ENCODE measurements around the gene MTIF2. TPM values are rescaled to one million over a fixed set of nuclear protein-coding genes. Genes with fewer than 3 reads are reported as not detected.
A peak's percentile ranks its signal among the peaks of the same experiment; 100 is the strongest.
"Not testable (repeated sequence)": the region's sequence is repeated elsewhere in the genome, so short reads cannot be mapped to it uniquely, and the experiment has no call there.

Gene MTIF2
- total RNA-seq, 1 donor from 2014 or later = 29.9 TPM

GRCh38 chr2:55241582-55241981, 27.4 kb downstream of the MTIF2 start:
- DNase-seq (ENCODE audit: low spot score) = not testable (repeated sequence)

DNA sequence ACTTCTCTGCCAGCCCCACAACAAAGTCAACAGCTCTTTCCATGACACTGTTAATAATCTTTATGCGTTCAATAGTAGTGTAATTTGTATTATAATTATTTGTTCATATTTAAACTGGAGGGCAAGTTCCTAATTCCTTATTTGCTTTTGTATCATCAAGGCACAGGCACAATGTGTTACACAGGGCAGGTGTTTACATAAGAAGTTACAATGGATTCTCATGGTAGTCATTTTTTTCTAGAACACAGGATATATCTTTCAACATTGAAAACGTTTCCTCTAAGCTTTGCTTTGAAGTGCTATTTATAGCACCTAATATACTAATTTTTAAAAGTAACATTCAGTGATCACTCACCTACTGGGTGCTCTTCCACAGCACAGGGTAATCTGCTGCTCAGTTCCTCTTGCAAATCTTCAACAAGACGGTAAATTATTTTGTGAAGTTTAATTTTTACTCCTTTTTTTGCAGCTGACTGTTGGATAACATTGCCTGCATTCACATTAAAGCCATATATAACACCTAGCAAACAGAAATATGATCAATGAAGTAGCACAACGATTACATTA, 29.3 kb downstream of the MTIF2 start:
- no peak for DNase-seq (ENCODE audit: low spot score)

- DNase-seq (ENCODE audit: low spot score) = no peak
Measured at GRCh38 chr2:55236992-55237543, 32.0 kb downstream of the MTIF2 start.

- DNase-seq (ENCODE audit: low spot score) = no peak
Measured at GRCh38 chr2:55235724-55236538, 33.1 kb downstream of the MTIF2 start.

GRCh38 chr2:55233658-55233940, 35.4 kb downstream of the MTIF2 start:
- no peak for DNase-seq (ENCODE audit: low spot score)

DNA sequence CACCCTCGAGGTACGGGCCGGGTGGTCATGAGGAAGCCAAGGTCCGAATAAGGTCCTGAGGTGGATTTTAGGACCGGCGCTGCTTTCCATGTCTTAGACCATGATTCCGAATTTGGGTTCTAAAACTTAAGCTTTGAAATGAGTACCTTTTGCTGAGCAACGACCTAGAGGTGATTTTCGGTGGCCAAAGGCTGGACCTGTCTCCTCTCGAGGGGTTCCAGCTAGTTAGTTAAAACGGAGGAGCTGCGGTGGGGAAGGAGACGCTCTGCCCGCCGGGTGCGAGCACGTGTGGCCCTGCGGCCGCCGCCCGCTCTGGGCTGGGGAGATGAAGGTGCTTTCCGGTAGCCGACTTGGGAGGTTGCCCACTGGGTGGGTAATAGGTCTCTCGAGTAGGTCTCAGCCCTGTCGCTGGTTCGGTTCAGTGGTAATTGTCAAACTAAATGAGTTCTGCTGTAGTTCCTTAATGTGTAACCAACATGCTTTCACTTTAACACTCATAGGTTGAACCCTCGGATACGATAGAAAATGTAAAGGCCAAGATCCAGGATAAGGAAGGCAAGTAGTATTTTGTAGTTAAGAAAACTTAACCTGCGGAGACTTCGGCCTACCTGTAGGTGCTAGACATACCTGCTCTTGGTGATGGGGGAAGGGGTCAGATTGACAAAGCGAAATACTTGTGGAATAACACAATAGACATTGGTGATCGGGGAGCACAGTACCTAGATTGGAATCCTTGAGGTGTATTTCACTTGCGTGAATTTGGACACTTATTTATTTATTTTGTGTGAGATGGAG, 36.0 kb downstream of the MTIF2 start:
- DNase-seq (ENCODE audit: low spot score) = no peak

DNA sequence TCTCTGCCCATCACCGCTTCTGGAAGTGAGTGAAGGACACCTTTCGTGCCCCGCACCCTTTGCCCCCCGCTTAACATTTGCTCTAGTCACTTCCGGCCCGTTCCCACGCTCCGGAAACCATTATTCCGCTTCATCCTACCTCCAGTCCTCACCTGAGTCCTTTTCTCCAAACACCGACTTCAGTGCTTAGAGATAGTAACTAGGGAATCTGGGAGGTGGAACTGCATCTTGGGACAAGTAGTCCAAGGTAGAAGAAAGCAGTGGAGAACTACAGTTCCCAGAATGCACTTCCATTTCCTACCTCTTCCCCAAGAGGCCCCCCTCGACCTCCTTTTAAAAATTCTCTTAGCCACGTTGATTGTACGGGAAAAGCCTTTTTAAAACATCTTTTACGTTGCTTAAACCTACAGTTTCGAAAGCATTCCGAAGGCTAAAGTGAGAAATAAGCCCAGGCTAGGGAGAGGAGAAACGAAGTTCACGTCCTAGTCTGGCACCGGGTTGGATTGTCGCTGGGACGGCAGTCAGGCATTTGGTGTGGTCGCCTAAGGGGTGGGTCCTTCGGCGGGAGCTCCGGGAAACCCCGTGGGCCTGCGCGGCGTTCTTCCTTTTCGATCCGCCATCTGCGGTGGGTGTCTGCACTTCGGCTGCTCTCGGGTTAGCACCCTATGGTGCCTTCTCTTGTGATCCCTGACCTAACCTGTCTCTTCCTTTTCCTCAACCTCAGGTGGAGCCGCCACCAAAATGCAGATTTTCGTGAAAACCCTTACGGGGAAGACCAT, 36.8 kb downstream of the MTIF2 start, which contains the start of the genes CLHC1 and RPS27A:
Gene CLHC1, minus strand, starts transcription at position 210 of the 779 bp plus-strand sequence. CDS start 9,882 bp downstream, outside the sequence.
Gene RPS27A, plus strand, starts transcription at position 605 of the 779 bp plus-strand sequence. Its CDS starts 137 bp downstream, at position 742.
- DNase-seq (ENCODE audit: low spot score) = peak; percentile 93

GRCh38 chr2:55231546-55232083, 37.4 kb downstream of the MTIF2 start:
- DNase-seq (ENCODE audit: low spot score) = no peak

DNA sequence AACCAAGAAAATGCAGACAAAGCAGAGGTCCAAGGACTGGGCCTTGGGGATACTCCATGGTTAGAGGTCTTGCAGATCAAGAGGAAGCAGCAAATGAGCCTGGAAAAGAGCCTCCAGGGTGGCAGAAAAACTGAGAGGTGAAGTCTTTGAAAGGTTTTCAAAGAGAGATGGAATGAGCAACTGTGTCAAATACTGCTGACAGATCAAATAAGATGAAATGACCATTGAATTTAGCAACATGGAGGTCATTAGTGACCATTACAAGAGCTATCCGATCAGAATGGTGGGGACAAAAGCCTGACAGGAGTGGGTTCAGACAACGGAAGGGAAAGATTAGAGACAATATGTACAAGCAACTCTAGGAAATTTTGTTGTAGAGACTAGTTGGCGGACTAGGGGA, 38.5 kb downstream of the MTIF2 start:
- no peak for DNase-seq (ENCODE audit: low spot score)

DNA sequence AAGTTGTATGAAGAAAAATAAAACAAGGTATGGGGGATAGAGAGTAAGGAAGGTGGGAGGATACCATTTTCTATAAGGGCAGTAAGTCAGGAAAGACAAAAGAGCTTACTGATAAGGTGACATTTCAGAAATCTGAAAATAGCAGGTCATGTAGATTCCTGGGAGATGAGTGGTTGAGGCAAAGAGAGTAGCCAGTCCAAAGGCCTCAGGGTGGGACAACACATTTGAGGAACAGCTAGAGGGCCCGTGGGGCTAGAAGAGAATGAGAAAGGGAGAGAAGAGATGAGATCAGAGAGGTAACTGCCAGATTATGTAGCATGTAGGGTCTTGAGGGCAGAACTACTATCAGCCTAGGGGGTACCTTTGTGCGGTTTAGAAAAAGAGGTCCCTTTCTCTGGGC, 39.8 kb downstream of the MTIF2 start:
- DNase-seq (ENCODE audit: low spot score) = no peak

DNA sequence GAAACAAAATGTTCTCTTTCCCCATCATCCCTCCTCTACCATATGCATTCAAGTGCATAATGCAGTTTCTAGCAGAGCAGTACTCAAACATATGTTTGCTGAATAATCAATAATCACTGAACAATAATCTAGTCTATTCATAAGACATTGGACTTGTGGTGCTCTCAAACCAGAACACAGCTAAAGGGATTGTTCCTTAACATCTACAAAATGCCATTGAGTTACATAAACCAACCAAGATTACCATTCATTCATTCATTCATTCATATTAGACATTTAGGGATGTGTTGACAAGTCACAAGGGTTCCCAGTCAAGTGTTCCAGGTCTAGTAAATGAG, 40.8 kb downstream of the MTIF2 start:
- no peak for DNase-seq (ENCODE audit: low spot score)

DNA sequence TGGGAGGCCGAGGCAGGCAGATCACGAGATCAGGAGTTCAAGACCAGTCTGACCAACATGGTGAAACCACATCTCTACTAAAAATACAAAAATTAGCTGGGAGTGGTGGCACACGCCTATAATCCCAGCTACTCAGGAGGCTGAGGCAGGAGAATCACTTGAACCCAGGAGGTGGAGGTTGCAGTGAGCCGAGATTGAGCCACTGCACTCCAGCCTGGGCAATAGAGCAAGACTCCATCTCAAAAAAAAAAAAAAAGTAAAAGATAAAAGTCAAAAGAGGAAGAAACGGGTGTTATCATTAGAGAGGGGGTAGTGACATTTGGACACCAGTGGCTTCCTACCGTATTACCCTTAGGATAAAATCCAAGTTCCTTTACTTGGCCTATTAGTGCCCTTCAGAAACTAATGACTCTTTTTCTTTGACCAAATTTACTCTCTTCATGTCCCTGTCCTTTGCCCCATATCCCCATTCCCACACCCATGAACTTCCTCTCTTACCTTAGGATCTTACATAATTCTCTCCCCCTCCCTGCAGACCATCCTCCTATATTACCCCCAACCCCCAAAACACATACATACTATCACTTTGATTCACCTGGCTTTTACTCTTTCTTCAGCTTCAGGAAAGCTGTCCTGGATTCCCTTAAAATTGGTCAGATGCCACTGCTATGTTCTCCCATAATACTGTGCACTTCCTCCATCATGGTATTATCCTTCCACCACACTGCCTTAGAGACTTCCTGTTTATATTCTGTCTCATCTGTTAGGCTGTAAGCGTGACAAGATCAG, 41.4 kb downstream of the MTIF2 start:
- DNase-seq (ENCODE audit: low spot score) = not testable (repeated sequence)

GRCh38 chr2:55225481-55226020, 43.5 kb downstream of the MTIF2 start:
- DNase-seq (ENCODE audit: low spot score) = no peak

DNA sequence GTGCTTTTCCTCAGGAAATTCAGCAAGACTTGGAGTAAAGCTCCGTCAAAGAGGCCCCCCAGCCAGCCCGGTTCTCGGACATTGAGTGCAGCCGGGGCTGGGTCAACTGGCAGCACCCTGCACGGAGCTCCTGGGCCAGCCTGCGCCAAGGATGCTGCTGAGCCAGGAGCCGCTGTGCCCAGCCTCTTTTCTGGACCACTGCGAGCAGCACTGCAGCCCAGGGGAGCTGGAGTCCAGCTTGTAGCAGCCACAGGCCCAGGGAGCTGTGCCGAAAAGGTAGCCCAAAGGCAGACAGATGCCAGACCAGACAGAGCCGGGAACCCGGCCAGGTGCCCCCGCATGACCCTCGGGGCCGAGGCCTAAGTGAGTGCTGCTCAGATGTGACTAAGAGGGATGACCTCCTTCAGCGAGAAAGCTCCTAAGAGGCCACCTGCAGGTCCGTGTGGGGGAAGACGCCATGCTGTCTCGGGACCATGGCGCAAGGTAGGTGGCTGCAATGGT, 44.2 kb downstream of the MTIF2 start:
- no peak for DNase-seq (ENCODE audit: low spot score)

DNA sequence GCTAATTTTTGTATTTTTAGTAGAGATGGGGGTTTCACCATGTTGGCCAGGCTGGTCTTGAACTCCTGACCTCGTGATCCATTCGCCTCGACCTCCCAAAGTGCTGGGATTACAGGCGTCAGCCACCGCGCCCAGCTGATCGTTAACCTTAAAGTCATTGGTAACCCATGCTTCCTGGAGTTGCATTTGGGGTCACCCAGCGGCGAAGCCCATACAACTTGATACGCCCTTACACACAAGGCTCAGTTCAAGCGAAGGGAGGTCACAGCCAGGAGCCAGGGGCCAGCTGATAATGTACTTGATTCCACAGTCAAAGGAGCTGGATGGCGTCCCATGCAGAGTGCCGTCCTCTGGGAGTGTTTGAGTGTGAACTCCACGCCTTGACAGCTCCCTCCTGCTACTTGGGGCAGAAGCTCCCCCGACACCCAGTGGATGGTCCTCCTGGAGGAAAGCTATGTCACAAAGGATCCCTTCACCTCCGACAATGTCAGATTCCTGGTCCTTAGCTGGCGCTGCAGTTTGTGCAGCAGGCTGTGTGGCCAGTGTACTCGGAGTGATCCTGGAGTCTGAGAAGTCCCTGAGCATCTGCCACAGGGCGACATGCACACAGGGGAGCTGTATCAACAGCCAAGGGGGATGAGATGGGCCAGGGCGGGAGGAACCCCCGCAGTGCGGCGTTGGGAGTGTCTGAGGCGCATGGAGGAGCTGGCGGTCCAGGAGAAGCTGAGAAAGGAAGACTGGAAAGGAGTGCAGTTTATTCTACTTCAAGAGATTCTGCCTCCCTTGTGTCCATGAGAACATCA, 44.9 kb downstream of the MTIF2 start:
- DNase-seq (ENCODE audit: low spot score) = no peak

- no peak for DNase-seq (ENCODE audit: low spot score)
Measured at GRCh38 chr2:55213822-55214221, 55.2 kb downstream of the MTIF2 start.

GRCh38 chr2:55204950-55205349, 64.1 kb downstream of the MTIF2 start:
- no peak for DNase-seq (ENCODE audit: low spot score)

DNA sequence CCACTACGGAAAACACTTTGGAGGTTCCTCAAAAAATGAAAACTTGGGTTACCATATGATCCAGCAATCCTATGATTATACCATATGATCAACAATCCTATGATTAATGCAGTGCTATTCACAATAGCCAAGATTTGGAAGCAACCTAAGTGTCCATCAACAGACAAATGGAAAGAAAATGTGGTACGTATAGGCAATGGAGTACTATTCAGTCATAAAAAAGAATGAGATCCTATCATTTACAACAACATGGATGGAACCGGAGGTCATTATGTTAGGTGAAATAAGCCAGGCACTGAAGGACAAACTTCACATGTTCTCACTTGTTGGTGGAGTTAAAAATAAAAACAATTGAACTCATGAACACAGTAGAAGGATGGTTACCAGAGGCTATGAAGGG, 64.5 kb downstream of the MTIF2 start:
- no peak for DNase-seq (ENCODE audit: low spot score)

GRCh38 chr2:55200416-55200815, 68.6 kb downstream of the MTIF2 start:
- no peak for DNase-seq (ENCODE audit: low spot score)
